WTC11 (cell line): Measurements from ENCODE around the gene NAV2. TPM values are rescaled to one million over a fixed set of nuclear protein-coding genes. Genes with fewer than 3 reads are reported as not detected.

ENCODE experiments used
- ATAC-seq: fragments of 200-7000 bp; cut with Tn5 transposase; 2 replicates; pipeline ENCODE4 v1.10.0; 2021; ENCODE audit warnings: mild to moderate bottlenecking, moderate library complexity
- CTCF ChIA-PET: fragments of 300-600 bp; sonication (Branson Sonifier 250); formaldehyde crosslinking; loops from one replicate; lab custom pipeline; 2021; ENCODE audit warnings: antibody characterized with exemption; lab: Charles Lee
- POLR2A ChIA-PET: fragments of 350-600 bp; sonication (Branson Sonifier 250); formaldehyde crosslinking; loops from one replicate; lab custom pipeline; 2021; ENCODE audit warnings: antibody characterized with exemption; lab: Charles Lee
- DNase-seq: peaks from one replicate; pipeline ENCODE4 v3.0.0; 2021; ENCODE audit warnings: low spot score
- H3K27ac Mint-ChIP-seq: 2 replicates; pipeline ENCODE4 v1.8.0; 2021; ENCODE audit warnings: mixed read lengths
- H3K27me3 Mint-ChIP-seq: 2 replicates; pipeline ENCODE4 v1.8.0; 2021; ENCODE audit warnings: low read depth, mild to moderate bottlenecking, moderate library complexity, mixed read lengths
- H3K36me3 Mint-ChIP-seq: 2 replicates; pipeline ENCODE4 v1.8.0; 2021; ENCODE audit warnings: mixed read lengths
- H3K4me1 Mint-ChIP-seq: 2 replicates; pipeline ENCODE4 v1.8.0; 2022; ENCODE audit warnings: mixed read lengths
- H3K4me3 Mint-ChIP-seq: 2 replicates; pipeline ENCODE4 v1.8.0; 2021; ENCODE audit warnings: mild to moderate bottlenecking, moderate library complexity, mixed read lengths
- H3K9me3 Mint-ChIP-seq: 2 replicates; pipeline ENCODE4 v1.8.0; 2021; ENCODE audit warnings: mixed read lengths
- ATF6 ChIP-seq: sonication (generic); formaldehyde crosslinking; IDR thresholded peaks from 2 replicates; pipeline ENCODE4 v1.8.1; 2023; ENCODE audit warnings: mild to moderate bottlenecking, missing genetic modification reagents
- CTCF ChIP-seq: fragments of 200-600 bp; IDR thresholded peaks from 2 replicates; pipeline ENCODE4 v1.8.0; 2022; ENCODE audit warnings: antibody characterized with exemption
- ELF4 ChIP-seq: sonication (generic); formaldehyde crosslinking; IDR thresholded peaks from 2 replicates; pipeline ENCODE4 v1.8.1; 2022; ENCODE audit warnings: low read depth, mild to moderate bottlenecking, moderate library complexity, missing genetic modification reagents
- ESRRA ChIP-seq: sonication (generic); formaldehyde crosslinking; IDR thresholded peaks from 2 replicates; pipeline ENCODE4 v1.8.1; 2022; ENCODE audit warnings: mild to moderate bottlenecking, missing genetic modification reagents, borderline replicate concordance
- GTF2I ChIP-seq: fragments of 250-450 bp; sonication (Bioruptor Pico); conservative IDR thresholded peaks from 2 replicates; pipeline ENCODE4 v1.4.0; 2021; ENCODE audit warnings: mild to moderate bottlenecking
- JAZF1 ChIP-seq: fragments of 250-450 bp; sonication (Bioruptor Pico); IDR thresholded peaks from 2 replicates; pipeline ENCODE4 v1.9.0; 2021; ENCODE audit warnings: moderate library complexity, mild to moderate bottlenecking, inconsistent platforms
- JUN ChIP-seq: sonication (generic); formaldehyde crosslinking; IDR thresholded peaks from 2 replicates; pipeline ENCODE4 v1.8.0; 2023; ENCODE audit warnings: mild to moderate bottlenecking, missing genetic modification reagents
- KAT7 ChIP-seq: sonication (generic); formaldehyde crosslinking; IDR thresholded peaks from 2 replicates; pipeline ENCODE4 v1.8.1; 2023; ENCODE audit warnings: missing genetic modification reagents, mild to moderate bottlenecking, borderline replicate concordance
- MXD4 ChIP-seq: fragments of 250-450 bp; sonication (Bioruptor Pico); IDR thresholded peaks from 2 replicates; pipeline ENCODE4 v1.8.0; 2021; ENCODE audit warnings: mild to moderate bottlenecking, moderate library complexity, borderline replicate concordance
- OVOL2 ChIP-seq: fragments of 250-450 bp; sonication (Bioruptor Pico); IDR thresholded peaks from 2 replicates; pipeline ENCODE4 v1.9.0; 2021; ENCODE audit warnings: mild to moderate bottlenecking, borderline replicate concordance
- PRRX2 ChIP-seq: fragments of 250-450 bp; sonication (Bioruptor Pico); IDR thresholded peaks from 2 replicates; pipeline ENCODE4 v1.8.0; 2021; ENCODE audit warnings: mild to moderate bottlenecking
- SMAD4 ChIP-seq: sonication (generic); formaldehyde crosslinking; IDR thresholded peaks from 2 replicates; pipeline ENCODE4 v1.8.0; 2022; ENCODE audit warnings: mild to moderate bottlenecking, missing genetic modification reagents
- SP1 ChIP-seq: sonication (generic); formaldehyde crosslinking; conservative IDR thresholded peaks from 2 replicates; pipeline ENCODE4 v1.8.1; 2022; ENCODE audit warnings: missing genetic modification reagents
- ZNF219 ChIP-seq: sonication (generic); formaldehyde crosslinking; IDR thresholded peaks from 2 replicates; pipeline ENCODE4 v1.8.0; 2023; ENCODE audit warnings: missing genetic modification reagents, mild to moderate bottlenecking, borderline replicate concordance
- ZNF263 ChIP-seq: sonication (generic); formaldehyde crosslinking; IDR thresholded peaks from 2 replicates; pipeline ENCODE4 v1.8.1; 2022; ENCODE audit warnings: low read depth, mild to moderate bottlenecking, moderate library complexity, missing genetic modification reagents
- ZNF671 ChIP-seq: fragments of 250-450 bp; sonication (Bioruptor Pico); IDR thresholded peaks from 2 replicates; pipeline ENCODE4 v1.8.0; 2021; ENCODE audit warnings: mild to moderate bottlenecking
- total RNA-seq: library from RNA; stranded (reverse); gene quantifications from 3 replicates; pipeline ENCODE4 v1.2.3, GENCODE V29; 2021
- TF ChIP-seq, protein P1 (sequence below): sonication (generic); formaldehyde crosslinking; IDR thresholded peaks from 2 replicates; pipeline ENCODE4 v1.8.1; 2023; ENCODE audit warnings: mild to moderate bottlenecking, moderate library complexity, missing genetic modification reagents
- TF ChIP-seq, protein P2 (sequence below): sonication (generic); formaldehyde crosslinking; conservative IDR thresholded peaks from 2 replicates; pipeline ENCODE4 v1.8.1; 2022; ENCODE audit warnings: mild to moderate bottlenecking, missing genetic modification reagents
- TF ChIP-seq, protein P3 (sequence below): sonication (generic); formaldehyde crosslinking; IDR thresholded peaks from 2 replicates; pipeline ENCODE4 v1.8.1; 2022; ENCODE audit warnings: missing genetic modification reagents, borderline replicate concordance
- TF ChIP-seq, protein P4 (sequence below): sonication (generic); formaldehyde crosslinking; IDR thresholded peaks from 2 replicates; pipeline ENCODE4 v1.8.0; 2023; ENCODE audit warnings: missing genetic modification reagents

Gene NAV2
- total RNA-seq, 1 experiment from 2014 or later = 42.8 TPM

GRCh38 chr11:19697721-19698121 lies 14.9 kb upstream of the NAV2 start:
- POLR2A ChIA-PET = interaction anchor here (0.6 kb wide), 1 partner anchor 95 kb away, joined by 4 read pairs; no protein-coding TSS in a partner anchor

GRCh38 chr11:19698493-19699292 lies 13.9 kb upstream of the NAV2 start:
- ChIA-PET POLR2A (no interaction called here), CTCF (interaction anchor here (1.2 to 2.1 kb wide), 3 partner anchors 44 to 154 kb away, joined by 3 to 7 read pairs (median 5); no protein-coding TSS in a partner anchor)
- no peak for ATAC-seq
- DNase-seq = no peak
- Mint-ChIP-seq H3K27ac (no peak overlapping the region), H3K36me3 (no peaks in the 10 kb centered on the region), H3K9me3 (peaks cover 5% of the 10 kb centered on the region), H3K4me1 (peaks cover 25% of the 10 kb centered on the region), H3K4me3 (no peak overlapping the region), H3K27me3 (peaks cover 8% of the 10 kb centered on the region)
- TF ChIP-seq ESRRA (no peak), KAT7 (CRISPR knock-in tag) (no peak), ZNF263 (CRISPR knock-in tag) (no peak), GTF2I (CRISPR knock-in tag) (no peak), ATF6 (no peak)
- TF ChIP-seq, protein P1, sequence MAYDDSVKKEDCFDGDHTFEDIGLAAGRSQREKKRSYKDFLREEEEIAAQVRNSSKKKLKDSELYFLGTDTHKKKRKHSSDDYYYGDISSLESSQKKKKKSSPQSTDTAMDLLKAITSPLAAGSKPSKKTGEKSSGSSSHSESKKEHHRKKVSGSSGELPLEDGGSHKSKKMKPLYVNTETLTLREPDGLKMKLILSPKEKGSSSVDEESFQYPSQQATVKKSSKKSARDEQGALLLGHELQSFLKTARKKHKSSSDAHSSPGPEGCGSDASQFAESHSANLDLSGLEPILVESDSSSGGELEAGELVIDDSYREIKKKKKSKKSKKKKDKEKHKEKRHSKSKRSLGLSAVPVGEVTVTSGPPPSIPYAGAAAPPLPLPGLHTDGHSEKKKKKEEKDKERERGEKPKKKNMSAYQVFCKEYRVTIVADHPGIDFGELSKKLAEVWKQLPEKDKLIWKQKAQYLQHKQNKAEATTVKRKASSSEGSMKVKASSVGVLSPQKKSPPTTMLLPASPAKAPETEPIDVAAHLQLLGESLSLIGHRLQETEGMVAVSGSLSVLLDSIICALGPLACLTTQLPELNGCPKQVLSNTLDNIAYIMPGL = no peak
- TF ChIP-seq, protein P2, sequence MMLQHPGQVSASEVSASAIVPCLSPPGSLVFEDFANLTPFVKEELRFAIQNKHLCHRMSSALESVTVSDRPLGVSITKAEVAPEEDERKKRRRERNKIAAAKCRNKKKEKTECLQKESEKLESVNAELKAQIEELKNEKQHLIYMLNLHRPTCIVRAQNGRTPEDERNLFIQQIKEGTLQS = no peak

More at GRCh38 chr11:19697721-19698121, 14.9 kb upstream of the NAV2 start:
- DNase-seq (no peak), ATAC-seq (peak; percentile 69)
- peak overlapping the region; percentile 73 for H3K27ac Mint-ChIP-seq
- peak overlapping the region; percentile 1; the same call in 1 of the 2 replicates for H3K4me3 Mint-ChIP-seq
- CTCF ChIA-PET = interaction anchor here (1.2 to 2.1 kb wide), 3 partner anchors 45 to 153 kb away, joined by 3 to 7 read pairs (median 5); no protein-coding TSS in a partner anchor
- H3K4me1 Mint-ChIP-seq = peaks cover 23% of the 10 kb centered on the region
- peaks cover 5% of the 10 kb centered on the region for H3K9me3 Mint-ChIP-seq
- H3K27me3 Mint-ChIP-seq = peaks cover 9% of the 10 kb centered on the region
- no peaks in the 10 kb centered on the region for H3K36me3 Mint-ChIP-seq
- TF ChIP-seq SP1 (CRISPR knock-in tag) (no peak), PRRX2 (CRISPR knock-in tag) (no peak), CTCF (no peak), MXD4 (CRISPR knock-in tag) (no peak), ATF6 (no peak), OVOL2 (CRISPR knock-in tag) (no peak), ELF4 (no peak), ZNF219 (CRISPR knock-in tag) (no peak), ZNF671 (no peak), SMAD4 (CRISPR knock-in tag) (no peak), JAZF1 (CRISPR knock-in tag) (no peak), KAT7 (CRISPR knock-in tag) (no peak), GTF2I (CRISPR knock-in tag) (no peak), JUN (CRISPR knock-in tag) (no peak)
- TF ChIP-seq, protein P3, sequence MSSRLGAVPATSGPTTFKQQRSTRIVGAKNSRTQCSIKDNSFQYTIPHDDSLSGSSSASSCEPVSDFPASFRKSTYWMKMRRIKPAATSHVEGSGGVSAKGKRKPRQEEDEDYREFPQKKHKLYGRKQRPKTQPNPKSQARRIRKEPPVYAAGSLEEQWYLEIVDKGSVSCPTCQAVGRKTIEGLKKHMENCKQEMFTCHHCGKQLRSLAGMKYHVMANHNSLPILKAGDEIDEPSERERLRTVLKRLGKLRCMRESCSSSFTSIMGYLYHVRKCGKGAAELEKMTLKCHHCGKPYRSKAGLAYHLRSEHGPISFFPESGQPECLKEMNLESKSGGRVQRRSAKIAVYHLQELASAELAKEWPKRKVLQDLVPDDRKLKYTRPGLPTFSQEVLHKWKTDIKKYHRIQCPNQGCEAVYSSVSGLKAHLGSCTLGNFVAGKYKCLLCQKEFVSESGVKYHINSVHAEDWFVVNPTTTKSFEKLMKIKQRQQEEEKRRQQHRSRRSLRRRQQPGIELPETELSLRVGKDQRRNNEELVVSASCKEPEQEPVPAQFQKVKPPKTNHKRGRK = no peak
- TF ChIP-seq, protein P2 = no peak
- TF ChIP-seq, protein P4, sequence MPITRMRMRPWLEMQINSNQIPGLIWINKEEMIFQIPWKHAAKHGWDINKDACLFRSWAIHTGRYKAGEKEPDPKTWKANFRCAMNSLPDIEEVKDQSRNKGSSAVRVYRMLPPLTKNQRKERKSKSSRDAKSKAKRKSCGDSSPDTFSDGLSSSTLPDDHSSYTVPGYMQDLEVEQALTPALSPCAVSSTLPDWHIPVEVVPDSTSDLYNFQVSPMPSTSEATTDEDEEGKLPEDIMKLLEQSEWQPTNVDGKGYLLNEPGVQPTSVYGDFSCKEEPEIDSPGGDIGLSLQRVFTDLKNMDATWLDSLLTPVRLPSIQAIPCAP (CRISPR knock-in tag) = no peak
